Fibroblast of the conjunctiva (primary cell): Measurements from ENCODE around the gene LEPROT.
A peak's percentile ranks its signal among the peaks of the same experiment; 100 is the strongest.
"Not testable (repeated sequence)": the region's sequence is repeated elsewhere in the genome, so short reads cannot be mapped to it uniquely, and the experiment has no call there.

Experiments used
- DNase-seq: peaks from one replicate; pipeline ENCODE4 v3.0.0-alpha.2; 2010; ENCODE audit warnings: low read depth

Gene LEPROT, protein sequence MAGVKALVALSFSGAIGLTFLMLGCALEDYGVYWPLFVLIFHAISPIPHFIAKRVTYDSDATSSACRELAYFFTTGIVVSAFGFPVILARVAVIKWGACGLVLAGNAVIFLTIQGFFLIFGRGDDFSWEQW

DNA sequence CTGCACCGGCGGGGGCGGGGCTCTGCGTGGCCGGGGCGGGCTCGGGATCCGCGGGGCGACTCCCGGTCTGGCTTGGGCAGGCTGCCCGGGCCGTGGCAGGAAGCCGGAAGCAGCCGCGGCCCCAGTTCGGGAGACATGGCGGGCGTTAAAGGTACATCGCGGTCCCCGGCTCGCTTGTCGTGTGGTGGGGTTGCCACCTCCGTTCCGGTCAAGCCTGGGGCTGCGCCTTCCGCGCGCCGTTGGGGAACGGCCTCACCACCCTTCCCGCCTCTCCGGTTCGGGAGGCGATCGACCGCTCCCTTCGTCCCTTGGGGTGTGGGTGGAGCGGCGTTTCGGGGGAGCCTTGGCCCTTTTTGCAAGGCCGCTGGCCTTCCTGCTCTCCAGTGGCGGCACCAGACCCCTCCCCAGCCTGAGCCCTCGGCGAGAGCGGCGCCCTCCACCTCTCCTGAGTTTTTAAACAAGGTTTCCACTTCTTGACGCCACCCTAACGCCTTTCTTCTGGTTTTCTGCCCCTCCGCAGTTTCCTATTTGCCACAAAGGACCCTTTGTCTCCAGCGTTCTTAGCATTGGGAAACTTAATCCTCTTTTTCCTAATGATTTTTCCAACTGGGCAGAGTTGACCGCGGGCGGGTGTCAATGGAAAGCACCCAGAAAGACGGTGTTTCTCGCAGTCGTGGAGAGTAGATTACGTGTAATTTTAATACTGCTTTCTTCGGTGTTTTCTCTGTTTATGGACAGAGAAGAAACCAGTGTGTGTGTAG lies at the start of gene LEPROT, which contains the start of gene LEPR:
Gene LEPROT, plus strand, starts transcription at position 79 of the 761 bp plus-strand sequence. Its CDS starts 57 bp downstream, at position 136.
Gene LEPR, plus strand, starts transcription at position 79 of the 761 bp plus-strand sequence. CDS start 144,898 bp downstream, outside the sequence.
- no peak for DNase-seq

DNA sequence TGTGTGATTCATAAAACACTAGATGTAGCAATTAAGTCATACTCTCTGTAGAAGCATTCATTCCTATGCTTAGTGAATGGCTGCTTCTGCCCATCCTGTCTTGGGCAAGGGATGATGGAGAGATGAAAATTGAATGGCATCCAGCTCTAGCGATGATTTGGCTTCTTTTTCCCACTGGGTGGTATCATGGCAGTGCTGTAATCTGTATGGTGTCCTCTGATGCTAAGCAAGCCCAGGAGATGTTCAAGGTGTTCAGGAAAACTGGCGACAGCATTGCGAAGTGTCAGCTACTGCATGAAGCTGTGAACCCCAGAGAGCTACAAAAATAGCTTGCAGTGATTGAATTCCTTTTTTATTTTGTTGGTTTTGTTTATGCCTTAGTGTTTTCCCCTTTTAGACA lies 48.9 kb upstream of the LEPROT start:
- DNase-seq = no peak

DNA sequence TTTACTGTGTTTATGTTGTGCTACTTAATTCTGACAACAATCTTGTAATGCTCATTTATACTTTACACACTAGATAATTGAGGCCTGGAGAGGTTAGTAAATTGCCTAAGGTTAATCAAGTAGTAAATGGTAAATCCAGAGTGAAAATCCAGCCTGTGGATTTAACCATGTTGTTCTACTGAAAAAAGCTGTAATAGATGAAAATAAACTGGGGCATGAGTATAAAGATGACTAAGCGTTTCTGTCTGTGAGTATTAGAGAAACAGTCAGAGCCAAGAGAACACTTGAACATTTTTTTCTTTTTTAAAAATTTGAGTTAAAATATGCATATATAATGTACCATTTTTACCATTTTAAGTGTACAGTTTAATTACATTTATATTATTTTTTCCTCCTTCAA lies 47.9 kb upstream of the LEPROT start:
- DNase-seq = no peak

DNA sequence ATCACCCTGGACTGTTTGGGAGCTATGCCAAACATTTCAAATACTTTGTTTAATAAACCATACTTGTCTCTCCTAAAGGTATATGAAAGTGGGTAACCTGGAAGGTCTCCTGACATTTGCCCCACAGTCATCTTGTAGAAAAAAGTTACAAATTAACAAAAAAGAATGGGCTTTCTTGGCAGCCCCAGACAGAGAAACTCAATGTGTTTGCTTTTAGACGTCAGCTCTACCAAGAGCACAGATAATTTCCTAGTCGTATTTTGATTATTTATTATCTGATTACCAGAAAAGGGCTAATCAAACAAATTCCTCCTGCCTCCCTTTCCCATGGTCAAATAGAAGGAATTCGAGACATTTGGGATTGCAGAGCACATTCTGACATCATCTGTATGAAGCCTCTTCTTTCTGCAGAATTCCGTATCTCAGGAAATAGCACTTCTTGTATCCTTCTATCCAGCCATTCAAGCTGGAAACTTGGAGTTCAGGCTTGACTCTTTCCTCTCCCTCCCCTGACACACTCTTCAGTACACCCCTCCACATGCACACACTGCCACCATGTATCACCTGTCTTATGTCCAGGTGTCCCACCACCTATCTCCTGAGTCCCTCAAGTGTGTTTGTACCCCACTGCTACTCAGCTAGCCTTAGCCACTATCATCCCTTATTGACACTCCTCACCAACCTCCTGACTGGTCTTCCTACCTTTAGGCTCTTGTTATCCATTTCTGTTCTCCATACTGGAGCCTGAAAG lies 42.8 kb upstream of the LEPROT start:
- no peak for DNase-seq

DNA sequence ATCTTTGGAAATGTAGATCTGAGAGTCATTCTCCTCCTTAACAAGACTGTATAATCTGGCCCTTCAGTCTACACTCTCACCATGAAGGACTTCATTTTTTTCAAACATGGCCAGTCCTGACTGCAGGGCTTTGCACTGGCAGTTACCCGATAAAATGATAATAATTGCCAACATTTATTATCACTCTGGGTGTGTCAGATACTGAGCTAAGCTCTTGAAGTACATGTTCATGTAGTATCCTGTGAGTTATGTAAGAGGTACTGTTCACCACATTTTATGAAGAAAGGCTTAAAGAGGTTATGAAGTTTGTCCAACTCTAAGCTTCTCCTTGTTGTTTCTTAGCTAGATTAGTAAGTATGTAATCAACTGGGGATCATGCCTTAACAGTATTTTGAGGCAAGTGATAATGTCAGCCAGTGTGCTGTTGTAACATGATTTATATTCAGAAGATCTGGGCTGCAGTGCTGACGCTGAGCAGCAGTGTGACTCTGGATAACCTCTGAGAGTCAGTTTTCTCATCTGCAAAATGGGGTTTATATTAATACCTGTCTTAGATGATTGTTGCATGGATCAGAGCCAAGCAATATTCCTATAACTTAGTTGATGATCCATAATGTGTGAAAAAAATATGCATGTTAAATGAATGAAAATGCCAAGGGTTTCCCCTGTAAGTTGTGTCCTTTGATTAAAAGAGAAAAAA lies 42.1 kb upstream of the LEPROT start:
- DNase-seq = no peak

DNA sequence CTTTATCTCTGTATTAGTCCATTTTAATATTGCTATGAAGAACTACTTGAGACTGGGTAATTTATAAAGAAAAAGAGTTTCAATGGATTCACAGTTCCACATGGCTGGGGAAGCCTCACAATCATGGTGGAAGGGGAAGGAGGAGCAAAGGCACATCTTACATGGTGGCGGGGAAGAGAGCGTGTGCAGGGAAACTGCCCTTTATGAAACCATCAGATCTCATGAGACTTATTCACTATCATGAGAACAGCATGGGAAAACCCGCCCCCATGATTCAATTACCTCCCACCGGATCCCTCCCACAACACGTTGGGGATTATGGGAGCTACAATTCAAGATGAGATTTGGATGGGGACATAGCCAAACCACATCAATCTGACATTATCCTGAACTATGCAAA lies 36.0 kb upstream of the LEPROT start:
- not testable (repeated sequence) for DNase-seq

DNA sequence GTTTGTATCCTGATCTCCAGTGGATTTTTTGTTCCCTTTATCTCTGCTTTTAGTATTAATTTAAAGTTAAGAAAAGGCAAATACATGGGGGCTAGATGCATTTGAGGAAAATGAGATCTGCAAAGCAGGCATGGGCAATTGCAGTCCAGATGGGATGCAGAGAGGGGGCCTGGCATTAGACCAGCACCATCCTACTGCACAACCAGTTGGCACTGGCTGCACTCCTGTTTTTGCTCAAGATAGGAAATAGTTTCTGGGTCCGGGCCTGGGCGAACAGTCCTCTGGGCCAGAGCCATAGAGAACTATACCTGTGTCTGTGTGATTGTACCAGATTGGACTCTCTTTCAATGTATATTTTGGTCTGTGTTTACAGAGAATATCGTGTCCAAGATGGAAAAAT lies 34.0 kb upstream of the LEPROT start:
- no peak for DNase-seq

DNA sequence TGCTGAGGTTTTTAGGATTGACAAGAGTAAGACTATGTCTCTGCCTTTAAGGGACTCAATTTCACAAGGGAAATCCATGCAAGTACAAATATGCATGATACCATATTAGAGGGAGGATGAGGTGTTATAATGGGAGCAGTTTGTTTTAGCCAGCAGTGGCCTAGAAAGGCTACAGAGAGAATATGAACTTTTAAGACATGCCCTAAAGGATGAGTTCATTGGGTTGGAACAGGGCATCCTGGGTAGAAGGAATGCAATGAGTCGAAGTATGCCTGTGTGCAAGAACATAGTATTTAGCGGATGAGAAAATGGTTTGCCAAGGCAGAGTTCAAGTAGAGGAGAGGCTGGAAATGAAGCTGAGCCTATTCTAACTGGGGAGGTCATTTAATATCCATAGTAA lies 32.6 kb upstream of the LEPROT start:
- DNase-seq = no peak

DNA sequence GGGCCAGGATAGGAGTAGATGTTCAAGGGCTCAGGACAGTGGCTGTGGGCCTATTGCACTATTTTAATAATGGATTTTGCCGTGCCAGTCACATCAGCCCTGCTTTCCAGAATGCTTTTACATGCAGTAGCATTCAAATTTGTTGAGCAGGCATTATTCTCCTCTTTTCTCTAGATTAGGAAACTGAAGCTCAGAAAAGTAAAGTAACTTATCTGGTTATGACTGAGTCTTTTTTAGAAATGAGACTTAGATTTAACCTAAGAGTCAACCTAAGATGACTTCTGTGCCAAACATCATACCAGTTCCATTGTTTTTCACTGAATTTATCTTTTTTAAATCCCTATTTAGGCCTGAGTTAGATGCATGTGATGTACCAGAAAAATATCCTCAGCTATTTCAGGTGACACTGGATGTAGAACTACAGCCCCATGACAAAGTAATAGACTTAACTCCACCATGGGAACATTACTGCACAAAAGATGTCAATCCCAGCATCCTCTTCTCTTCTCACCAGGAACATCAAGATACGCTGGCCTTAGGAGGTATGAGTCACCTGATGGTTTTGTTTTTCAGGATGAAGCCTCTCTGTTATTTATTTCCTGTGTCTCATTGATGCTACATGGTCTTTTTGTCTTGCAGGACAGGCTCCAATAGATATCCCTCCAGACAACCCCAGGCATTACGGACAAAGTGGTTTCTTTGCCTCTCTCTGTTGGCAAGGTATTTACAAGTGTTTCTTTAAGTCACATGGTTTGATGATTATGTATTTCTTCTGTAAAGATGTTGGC lies 31.4 kb upstream of the LEPROT start:
- DNase-seq = no peak

DNA sequence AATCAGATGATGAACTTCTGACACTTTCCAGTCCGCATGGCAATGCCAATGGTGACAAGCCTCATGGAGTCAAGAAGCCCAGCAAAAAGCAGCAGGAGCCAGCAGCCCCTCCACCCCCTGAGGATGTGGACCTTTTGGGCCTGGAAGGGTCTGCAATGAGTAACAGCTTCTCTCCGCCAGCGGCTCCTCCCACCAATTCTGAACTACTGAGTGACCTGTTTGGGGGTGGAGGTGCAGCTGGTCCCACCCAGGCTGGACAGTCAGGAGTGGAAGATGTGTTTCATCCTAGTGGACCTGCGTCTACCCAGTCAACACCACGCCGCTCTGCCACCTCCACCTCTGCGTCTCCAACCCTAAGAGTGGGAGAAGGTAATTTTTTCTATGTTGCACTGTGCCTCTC lies 28.0 kb upstream of the LEPROT start:
- DNase-seq = no peak

DNA sequence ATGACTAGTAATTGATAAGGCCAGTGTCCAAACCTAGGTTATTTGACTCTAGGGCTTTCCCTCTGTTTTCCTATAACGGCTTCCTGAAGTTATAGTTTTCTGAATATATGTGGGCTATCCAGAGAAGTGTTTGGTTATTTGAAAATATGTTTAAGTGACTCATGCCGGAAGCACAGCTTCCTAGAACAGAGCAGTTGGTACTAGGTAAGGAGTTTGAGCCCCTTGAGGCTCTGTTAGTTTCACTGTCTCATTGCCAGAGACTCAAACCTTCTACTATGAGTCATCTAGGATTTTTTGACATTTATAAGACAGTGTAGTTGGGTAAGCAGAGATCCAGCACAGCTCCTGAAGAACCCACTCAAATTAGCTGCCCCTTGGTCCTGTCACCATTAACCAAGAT lies 27.1 kb upstream of the LEPROT start:
- DNase-seq = peak; percentile 17

DNA sequence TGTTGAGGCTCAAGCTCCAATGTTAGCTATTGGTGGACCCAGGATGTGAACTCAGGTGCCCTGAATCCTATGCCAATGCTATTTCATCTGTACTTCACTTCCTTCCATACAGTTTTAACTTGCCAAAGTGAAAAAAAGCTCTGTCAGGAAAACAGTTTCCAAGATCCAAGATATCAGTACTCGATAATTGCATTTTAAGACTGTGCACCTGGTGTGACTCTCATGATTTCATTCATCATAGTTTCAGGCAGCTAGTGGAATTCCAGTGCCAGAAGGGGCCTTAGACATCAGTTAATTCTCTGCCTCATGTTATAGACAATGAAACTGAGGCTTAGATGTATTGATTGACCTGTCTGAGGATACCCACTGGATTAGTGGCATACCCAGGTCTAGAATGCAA lies 26.5 kb upstream of the LEPROT start:
- no peak for DNase-seq

DNA sequence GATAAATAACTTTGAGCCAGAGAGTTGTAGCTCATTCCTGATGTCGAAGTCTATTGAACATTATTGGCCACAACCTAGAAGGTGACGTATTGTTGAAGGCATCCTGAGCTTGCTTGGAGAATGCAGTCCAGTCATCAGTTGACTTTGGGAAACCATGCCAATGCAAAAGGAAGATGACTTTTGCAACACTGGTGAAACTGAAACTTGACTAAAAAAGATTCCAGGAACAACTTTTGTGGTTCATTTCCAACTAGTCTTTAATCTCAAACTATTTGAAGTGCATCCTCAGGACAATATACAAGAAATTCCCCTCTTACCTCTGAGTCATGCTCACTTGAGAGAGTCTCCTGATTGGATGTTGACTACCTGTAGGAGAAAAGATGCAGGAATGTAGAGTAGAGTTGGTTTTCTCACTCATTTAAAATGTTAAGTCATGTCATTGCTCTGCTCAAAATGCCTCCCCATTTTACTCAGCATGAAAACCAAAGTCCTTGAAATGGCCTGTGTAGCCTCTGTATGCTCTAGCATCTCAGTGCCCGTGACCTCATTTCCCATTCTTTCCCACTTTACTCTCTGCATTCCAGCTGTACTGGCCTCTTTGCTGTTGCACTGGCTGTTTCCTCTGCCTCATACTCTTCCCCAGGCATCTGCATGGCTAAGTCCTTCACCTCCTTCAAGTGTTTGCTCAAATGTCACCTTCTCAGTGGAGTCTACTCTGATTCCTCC lies 24.4 kb upstream of the LEPROT start:
- DNase-seq = no peak

DNA sequence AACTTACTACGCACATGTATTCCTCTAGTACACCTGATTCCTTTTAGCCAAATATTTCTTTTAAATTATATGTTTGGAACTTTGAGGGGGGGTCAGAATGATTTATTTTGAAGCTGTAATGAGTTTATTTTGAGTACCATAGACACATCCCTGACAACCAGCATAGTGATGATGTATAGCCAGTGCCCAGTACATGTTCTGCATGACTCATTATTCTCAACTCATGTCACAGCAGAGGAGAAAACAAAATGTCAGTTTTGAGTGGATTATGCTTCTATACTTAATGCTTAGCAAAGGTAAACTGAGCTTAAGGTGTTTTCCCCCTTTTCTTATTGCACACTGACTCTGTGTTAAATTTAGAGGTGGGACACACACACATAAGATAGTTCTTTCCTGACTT lies 22.4 kb upstream of the LEPROT start:
- DNase-seq = no peak

DNA sequence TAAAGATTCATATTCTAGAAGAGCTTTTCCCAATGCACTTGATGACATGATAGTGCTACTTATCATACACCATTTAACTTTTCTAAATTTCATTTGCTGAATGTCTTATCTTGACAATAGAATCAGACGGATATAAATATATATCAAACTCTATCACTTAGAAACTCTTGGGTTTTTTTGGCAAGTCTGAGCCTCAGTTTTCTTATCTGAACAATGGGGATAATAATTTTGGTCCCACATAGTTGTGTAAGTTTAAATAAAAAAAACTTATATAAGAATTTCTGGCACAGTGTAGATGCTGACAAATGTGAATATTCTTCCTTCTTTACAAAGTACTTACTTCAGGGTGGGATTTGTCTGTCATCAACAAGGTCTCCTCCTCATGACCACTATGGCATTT lies 21.5 kb upstream of the LEPROT start:
- DNase-seq = no peak

DNA sequence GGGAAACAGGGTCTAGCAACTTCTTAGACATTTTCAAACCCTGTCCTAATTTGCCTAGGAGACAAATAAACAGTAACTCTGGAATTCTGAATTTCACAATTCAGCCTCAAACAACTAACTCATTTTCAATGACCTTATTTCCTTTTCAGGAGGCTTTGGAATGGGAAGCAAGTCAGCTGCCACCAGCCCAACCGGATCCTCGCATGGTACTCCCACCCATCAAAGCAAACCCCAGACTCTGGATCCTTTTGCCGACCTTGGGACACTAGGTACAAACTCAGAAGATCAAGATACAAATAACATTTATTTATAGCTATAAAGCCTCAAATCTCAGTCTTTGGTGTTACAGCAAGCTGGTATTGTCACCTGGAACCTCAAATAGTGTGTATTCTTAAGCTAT lies 18.9 kb upstream of the LEPROT start:
- no peak for DNase-seq

DNA sequence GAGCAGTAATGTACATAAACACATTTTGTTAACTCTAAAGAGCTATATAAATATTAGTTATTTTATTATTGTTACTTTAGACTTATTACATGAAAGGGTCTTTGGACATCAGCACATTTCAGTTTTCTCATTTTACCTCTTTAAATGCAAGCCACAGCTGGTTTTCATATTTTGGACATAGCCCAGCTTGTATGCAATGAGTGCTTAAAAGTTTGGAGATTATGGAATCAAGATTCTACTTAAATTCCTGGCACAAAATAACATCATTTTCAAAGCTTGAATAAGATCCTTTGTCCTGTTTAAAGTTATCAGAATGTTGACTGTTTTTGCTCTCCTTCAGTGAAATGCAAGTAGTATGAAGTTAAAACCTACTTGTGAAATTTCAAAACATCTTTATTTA lies 15.5 kb upstream of the LEPROT start:
- DNase-seq = no peak

DNA sequence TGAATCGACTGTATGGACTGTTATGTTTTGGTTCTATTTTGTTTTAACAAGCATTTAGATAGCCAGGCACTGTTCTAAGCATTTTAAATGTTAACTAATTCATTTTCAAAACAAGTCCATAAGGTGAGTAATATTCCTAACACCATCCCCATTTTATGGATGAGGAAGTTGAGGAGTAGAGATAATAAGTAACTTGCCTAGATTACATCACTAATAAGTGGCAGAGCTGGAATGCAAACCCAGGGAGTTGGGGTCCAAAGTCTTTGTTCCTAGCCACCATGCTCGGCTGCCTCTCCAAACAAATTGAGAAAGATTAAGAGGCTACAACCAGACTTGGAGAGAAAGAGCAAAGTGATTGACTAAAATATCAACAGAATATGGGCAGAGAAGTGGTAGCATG lies 12.6 kb upstream of the LEPROT start:
- DNase-seq = no peak

DNA sequence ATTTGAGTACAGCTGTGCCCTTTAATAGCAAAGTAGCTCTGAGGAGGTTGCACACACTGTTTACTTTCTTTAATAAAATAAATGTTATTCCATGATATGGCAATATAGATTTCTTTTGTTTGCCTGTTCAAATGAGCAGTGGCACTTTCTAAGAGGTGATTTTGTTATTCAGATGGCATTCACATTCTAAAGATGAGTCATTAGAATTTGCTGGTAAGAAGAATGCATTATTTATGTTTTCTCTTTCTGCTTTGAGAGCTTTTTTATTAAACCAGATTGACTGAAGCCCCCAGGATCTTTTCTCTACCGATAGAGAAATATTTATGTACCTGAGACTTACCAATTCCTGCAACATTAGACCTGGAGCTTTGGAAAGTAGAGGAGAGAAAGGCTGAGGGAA lies 11.2 kb upstream of the LEPROT start:
- no peak for DNase-seq

DNA sequence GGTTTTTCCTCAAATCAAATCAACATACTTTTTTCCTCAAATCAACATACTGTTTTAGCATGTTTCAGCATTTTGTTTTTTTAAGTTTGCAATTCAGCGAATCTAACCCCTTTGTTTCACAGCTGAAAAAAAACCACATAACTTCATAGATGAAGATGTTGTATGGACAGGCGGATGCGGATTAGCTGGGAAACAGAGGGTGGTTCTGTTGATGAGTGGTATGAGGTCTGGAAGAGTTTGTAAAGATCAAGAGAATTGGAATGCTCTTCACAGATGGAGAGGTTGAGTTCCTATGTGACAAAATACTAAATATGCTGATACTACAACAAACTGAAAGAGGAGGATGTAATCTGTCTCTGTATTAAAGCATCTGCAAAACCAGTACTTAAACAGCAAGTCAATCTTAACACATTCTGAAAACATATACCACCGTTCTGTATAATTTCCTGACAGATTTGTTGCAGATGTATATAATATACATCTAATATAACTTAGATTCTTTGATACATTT lies 10.6 kb upstream of the LEPROT start:
- DNase-seq = no peak
